Left colon (tissue), 2 donors: ENCODE results near the gene NAA10. TPM values are rescaled to one million over a fixed set of nuclear protein-coding genes. Genes with fewer than 3 reads are reported as not detected.
"Not testable (repeated sequence)": the region's sequence is repeated elsewhere in the genome, so short reads cannot be mapped to it uniquely, and the experiment has no call there.

Source experiments
- ATAC-seq: fragments of 200-7000 bp; cut with Tn5 transposase; one replicate; pipeline ENCODE4 v1.9.1; 2020; ENCODE audit warnings: mild to moderate bottlenecking, moderate library complexity
- DNase-seq, 2 donors: peaks; one replicate each; pipeline ENCODE4 v3.0.0-alpha.2; 2020
- intact Hi-C, 2 donors: fragments of 100-400 bp; cut with DNase I in 1 of 2; cut with micrococcal nuclease in 1 of 2; formaldehyde crosslinking; loops; one replicate each; pipeline versions ENCODE4 v1.11.2 to v1.14.0; 2022; cut with DNase I, micrococcal nuclease
- long read RNA-seq: library from polyadenylated mRNA; unstranded; transcript quantifications from one replicate; pipeline ENCODE4 v2.0.0, GENCODE V29; 2021
- total RNA-seq, 2 donors: library from RNA; stranded (reverse); fragmentation: NEBNext Ultra II Directional; extraction: Animal tissue kit (Norgen Biotek cat#: 25700); gene quantifications; one replicate each; pipeline ENCODE4 v1.2.1, GENCODE V29; 2021
- donor health status: DM: no; HTN: no; CAD: no.
- donor health status: DM: yes; HTN: yes; CAD: no.

The NAA10 gene
- 10 to 100 TPM; 52.7 to 68.0 TPM for total RNA-seq
- long read RNA-seq, transcript NAA10-208 (8 exons, 1,772 nt) = major isoform, 30 of 36 reads
- long read RNA-seq, partial matches to known transcripts = 0 of 36 reads
- long read RNA-seq, other reads (novel, unspliced or antisense) = 2 of 36 reads

- ATAC-seq = peak; percentile 96
- intact Hi-C loops = no loop called here
- DNase-seq = peak; percentile 54 to 74
Measured at GRCh38 chrX:153934762-153935325, at the start of gene NAA10. TSS of gene NAA10 (minus strand) at chrX:153935037. CDS start at chrX:153934904, 133 bp downstream.

- DNase-seq (no peak), ATAC-seq (no peak)
- intact Hi-C loops = no loop called here
Measured at GRCh38 chrX:153983321-153983801, 48.5 kb upstream of the NAA10 start.

GRCh38 chrX:153981771-153982533 is 47.1 kb upstream of the NAA10 start:
- intact Hi-C loops = no loop called here
- DNase-seq (peak in 1 of 2 donors; percentile 38), ATAC-seq (no peak)

GRCh38 chrX:153981231-153981630 is 46.4 kb upstream of the NAA10 start:
- intact Hi-C loops = no loop called here
- DNase-seq (no peak), ATAC-seq (no peak)

- DNase-seq, intact Hi-C loops: not testable (repeated sequence)
- ATAC-seq = peak; percentile 73
Measured at GRCh38 chrX:153980394-153980793, 45.6 kb upstream of the NAA10 start.

GRCh38 chrX:153974726-153975286 is 40.0 kb upstream of the NAA10 start:
- DNase-seq (no peak), ATAC-seq (no peak)
- intact Hi-C loops = no loop called here

GRCh38 chrX:153974003-153974725 is 39.3 kb upstream of the NAA10 start:
- ATAC-seq = no peak
- intact Hi-C loops = no loop called here
- peak in 1 of 2 donors; percentile 41 for DNase-seq

- DNase-seq (no peak), ATAC-seq (no peak)
- intact Hi-C loops = no loop called here
Measured at GRCh38 chrX:153973127-153974002, 38.5 kb upstream of the NAA10 start.

- intact Hi-C loops = no loop called here
- ATAC-seq (peak; percentile 63), DNase-seq (peak; percentile 87 to 90)
Measured at GRCh38 chrX:153972368-153973126, 37.7 kb upstream of the NAA10 start, which contains the start of gene TMEM187. TSS of gene TMEM187 (plus strand) at chrX:153972754. CDS start at chrX:153982063, 9,309 bp downstream.

- ATAC-seq (peak; percentile 67), DNase-seq (peak; percentile 93)
- intact Hi-C loops = no loop called here
Measured at GRCh38 chrX:153971450-153972367, 36.9 kb upstream of the NAA10 start, which contains the start of gene HCFC1. TSS of gene HCFC1 (minus strand) at chrX:153971818. CDS start at chrX:153970840, 978 bp downstream.

GRCh38 chrX:153971124-153971449 is 36.2 kb upstream of the NAA10 start:
- peak; percentile 69 for ATAC-seq
- DNase-seq = peak; percentile 91 to 92
- intact Hi-C loops = no loop called here

- intact Hi-C loops = no loop called here
- ATAC-seq (peak; percentile 15), DNase-seq (peak in 1 of 2 donors; percentile 45)
Measured at GRCh38 chrX:153970357-153971123, 35.7 kb upstream of the NAA10 start.

- no peak for ATAC-seq
- intact Hi-C loops = no loop called here
- DNase-seq = peak in 1 of 2 donors; percentile 36
Measured at GRCh38 chrX:153969904-153970356, 35.1 kb upstream of the NAA10 start.

- ATAC-seq (no peak), DNase-seq (no peak)
- intact Hi-C loops = no loop called here
Measured at GRCh38 chrX:153969125-153969903, 34.5 kb upstream of the NAA10 start.

- ATAC-seq (no peak), DNase-seq (no peak)
- intact Hi-C loops = no loop called here
Measured at GRCh38 chrX:153968754-153969124, 33.9 kb upstream of the NAA10 start.
